K562 (cell line): ENCODE data around the gene PRSS23. TPM values are rescaled to one million over a fixed set of nuclear protein-coding genes. Genes with fewer than 3 reads are reported as not detected.

Experiments
- ATAC-seq: fragments of 200-7000 bp; cut with Tn5 transposase; 3 replicates; pipeline ENCODE4 v1.9.1; 2020; ENCODE audit warnings: moderate library complexity
- BruUV-seq: library from RNA; stranded (reverse); fragments of 400-500 nt; replicated peaks from 2 replicates; lab custom pipeline; 2021; lab: Mats Ljungman, UMichigan
- CTCF ChIA-PET: fragments of 300-600 bp; formaldehyde crosslinking; extraction: SDS; loops from one replicate; lab custom pipeline; 2021; ENCODE audit warnings: low intra/inter-chr PET ratio; lab: Yijun Ruan, JAX
- POLR2A ChIA-PET: fragments of 300-600, 350-650 bp; sonication (Branson Sonifier 250); formaldehyde crosslinking; extraction: SDS; loops from one replicate; lab custom pipeline; 2021; ENCODE audit warnings: antibody characterized with exemption, inconsistent platforms; lab: Yijun Ruan, JAX
- DNase-seq, 4 experiments: peaks; one replicate each; pipeline versions ENCODE4 v3.0.0 to v3.0.0-alpha.2; 2011 to 2018; ENCODE audit warnings: low spot score in 3 of 4, mixed read lengths in 3 of 4; ENCODE audit errors: extremely low read depth in 1 of 4
- FAIRE-seq: peaks from 2 replicates; lab custom pipeline; 2011; peaks lifted over from hg19 to GRCh38; lab: Jason Lieb, UNC
- H2AFZ ChIP-seq: 2 replicates; pipeline ENCODE4 v1.6.0; 2011; ENCODE audit warnings: low read depth, low read length, control low read depth, inconsistent platforms
- H3K27ac ChIP-seq: fragments of 200-600 bp; 3 replicates; pipeline ENCODE4 v1.8.0; 2011; ENCODE audit warnings: low read depth, mild to moderate bottlenecking, control low read depth, inconsistent platforms, low read length, moderate library complexity, mixed read lengths; ENCODE audit errors: extremely low read depth
- H3K27me3 ChIP-seq, 2 experiments: fragments of 300-600 bp in 1 of 2; 2 replicates in 1 of 2; 3 replicates in 1 of 2; pipeline versions ENCODE4 v1.6.0 to v1.8.0; 2011; ENCODE audit warnings: inconsistent platforms in 2 of 2, low read length in 2 of 2, mild to moderate bottlenecking in 1 of 2, mixed read lengths in 1 of 2, moderate library complexity in 1 of 2; ENCODE audit not compliant: control insufficient read depth in 2 of 2, insufficient read depth in 2 of 2
- H3K36me3 ChIP-seq: fragments of 300-600 bp; 3 replicates; pipeline ENCODE4 v1.8.0; 2011; ENCODE audit warnings: mild to moderate bottlenecking, low read length, inconsistent platforms; ENCODE audit not compliant: control insufficient read depth, insufficient read depth
- H3K4me1 ChIP-seq, 2 experiments: fragments of 200-600 bp in 1 of 2; replicated peaks in 1 of 2; 2 replicates in 1 of 2; 3 replicates in 1 of 2; pipeline versions ENCODE4 v1.5.1 to v1.8.0; 2011; ENCODE audit warnings: inconsistent platforms in 2 of 2, low read length in 2 of 2, mild to moderate bottlenecking in 1 of 2, mixed read lengths in 1 of 2, moderate library complexity in 1 of 2; ENCODE audit not compliant: control insufficient read depth in 2 of 2, insufficient read depth in 2 of 2
- H3K4me2 ChIP-seq: 2 replicates; pipeline ENCODE4 v1.6.1; 2011; ENCODE audit warnings: low read length, control low read depth, inconsistent platforms, mixed read lengths; ENCODE audit not compliant: insufficient read depth
- H3K4me3 ChIP-seq: fragments of 200-600 bp; sonication (generic), shearing (Covaris generic); 2 replicates; pipeline ENCODE4 v1.5.1; 2016; ENCODE audit warnings: control low read depth, inconsistent platforms
- H3K79me2 ChIP-seq: fragments of 200-600 bp; 3 replicates; pipeline ENCODE4 v1.8.0; 2011; ENCODE audit warnings: low read length, inconsistent platforms; ENCODE audit not compliant: control insufficient read depth, insufficient read depth
- H3K9ac ChIP-seq, 2 experiments: 2 replicates each; pipeline versions ENCODE4 v1.6.0 to v1.6.1; 2011; ENCODE audit warnings: low read depth in 2 of 2, low read length in 2 of 2, control low read depth in 1 of 2, inconsistent platforms in 1 of 2, mild to moderate bottlenecking in 1 of 2, mixed read lengths in 1 of 2; ENCODE audit not compliant: insufficient read depth in 1 of 2
- H3K9me1 ChIP-seq: one replicate; pipeline ENCODE4 v1.6.0; 2011; ENCODE audit warnings: inconsistent platforms, mild to moderate bottlenecking, low read length, moderate library complexity; ENCODE audit not compliant: control insufficient read depth, insufficient read depth
- H3K9me3 ChIP-seq: replicated peaks from 2 replicates; pipeline ENCODE4 v1.5.1; 2011; ENCODE audit warnings: low read depth, low read length, inconsistent platforms; ENCODE audit not compliant: control insufficient read depth, insufficient read depth
- H4K20me1 ChIP-seq: replicated peaks from 2 replicates; pipeline ENCODE4 v1.6.1; 2011; ENCODE audit warnings: low read length, inconsistent platforms, mixed read lengths; ENCODE audit not compliant: control insufficient read depth, insufficient read depth
- EP400 ChIP-seq: fragments of 450-650 bp; IDR thresholded peaks from 2 replicates; pipeline ENCODE4 v1.6.1; 2017; ENCODE audit warnings: antibody characterized with exemption, mild to moderate bottlenecking, moderate library complexity
- FOXP1 ChIP-seq: sonication (generic); formaldehyde crosslinking; IDR thresholded peaks from 2 replicates; pipeline ENCODE4 v1.8.0; 2022; ENCODE audit warnings: mild to moderate bottlenecking, missing genetic modification reagents
- GATAD2B ChIP-seq: fragments of 450-650 bp; IDR thresholded peaks from 2 replicates; pipeline ENCODE4 v1.6.1; 2017; ENCODE audit warnings: mild to moderate bottlenecking, borderline replicate concordance
- RBM15 ChIP-seq: fragments of 200-400 bp; formaldehyde crosslinking; IDR thresholded peaks from 2 replicates; pipeline ENCODE4 v1.6.1; 2018; ENCODE audit warnings: mild to moderate bottlenecking, low read length, moderate library complexity; ENCODE audit not compliant: insufficient read depth
- ZC3H8 ChIP-seq: fragments of 450-650 bp; IDR thresholded peaks from 2 replicates; pipeline ENCODE4 v1.6.1; 2017
- ZNF124 ChIP-seq: sonication (generic); formaldehyde crosslinking; IDR thresholded peaks from 2 replicates; pipeline ENCODE4 v1.8.1; 2022; ENCODE audit warnings: missing genetic modification reagents
- ZNF79 ChIP-seq: fragments of 250-450 bp; sonication (Bioruptor Pico); IDR thresholded peaks from 2 replicates; pipeline ENCODE4 v1.4.0; 2020; ENCODE audit warnings: low read depth, mild to moderate bottlenecking, moderate library complexity
- in situ Hi-C: fragments of 300-500 bp; cut with MboI; formaldehyde crosslinking; loops from 4 replicates; pipeline ENCODE4 v1.15.0; 2018; ENCODE audit warnings: inconsistent platforms, mixed read lengths
- intact Hi-C: fragments of 100-400 bp; cut with micrococcal nuclease; formaldehyde crosslinking; loops from 2 replicates; pipeline ENCODE4 v1.14.2; 2022
- polyA plus RNA-seq, 8 experiments: library from polyadenylated mRNA; depleted of rRNA in 4 of 8; stranded (reverse) in 5 of 8; unstranded in 3 of 8; fragments of >200 nt; fragmentation: Nextera tagmentation in 2 of 8; fragmentation: Illumina TruSeq in 1 of 8; extraction: Ambion mirVana in 2 of 8; extraction: Trizol in 1 of 8; gene quantifications; 2 replicates each; pipeline versions ENCODE4 v1.2.1 to v1.2.3, GENCODE V29; 2011 to 2014; ENCODE audit warnings: inconsistent platforms in 1 of 8, missing spikeins in 1 of 8
- total RNA-seq, 7 experiments: library from RNA; depleted of rRNA in 6 of 7; stranded (reverse); fragments of >200 nt in 6 of 7; fragmentation: Illumina TruSeq in 2 of 7; extraction: Trizol in 2 of 7; gene quantifications; 2 replicates each; pipeline versions ENCODE4 v1.2.1 to v1.2.3, GENCODE V29; 2011 to 2021; ENCODE audit warnings: low replicate concordance in 1 of 7
- TF ChIP-seq, protein P1 (sequence below): fragments of 250-450 bp; sonication (Bioruptor Pico); IDR thresholded peaks from 2 replicates; pipeline ENCODE4 v1.4.0; 2020; ENCODE audit warnings: mild to moderate bottlenecking, moderate library complexity
- TF ChIP-seq, protein P2 (sequence below): fragments of 250-450 bp; sonication (Bioruptor Pico); IDR thresholded peaks from 2 replicates; pipeline ENCODE4 v1.6.1; 2021; ENCODE audit warnings: mild to moderate bottlenecking
- TF ChIP-seq, protein P3 (sequence below): fragments of 150-350 bp; IDR thresholded peaks from 2 replicates; pipeline ENCODE4 v1.6.1; 2014; ENCODE audit warnings: low read depth, mild to moderate bottlenecking, low read length, borderline replicate concordance

Gene PRSS23
- total and polyA plus RNA-seq, 9 of the 15 experiments (the other 6 are each of a cell fraction or from before 2014, with no cell fraction given) = 0.04 to 0.51 (median 0.11) TPM; not detected in 2

DNA sequence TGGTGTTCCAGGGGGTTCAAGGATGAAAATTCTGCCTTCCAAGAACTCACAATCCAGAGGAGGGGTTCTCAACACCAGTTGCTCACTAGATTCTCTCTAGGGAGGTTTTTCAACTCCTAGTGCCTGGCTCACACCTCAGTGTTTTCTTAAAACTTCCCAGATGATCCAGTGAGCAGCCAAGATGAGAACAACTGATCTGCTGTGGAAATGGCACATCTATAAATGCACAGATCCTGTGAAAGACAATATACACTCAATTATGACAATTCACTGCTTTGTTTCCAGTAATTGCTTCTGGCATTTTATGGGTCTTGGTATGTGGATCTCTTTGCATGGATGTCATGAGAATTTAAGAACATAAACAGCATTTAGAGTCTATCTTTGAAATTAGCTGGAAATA, 45.2 kb upstream of the PRSS23 start:
- ChIA-PET CTCF (no interaction called here), POLR2A (interaction anchor here (0.6 kb wide), 1 partner anchor 9 kb away, joined by 3 read pairs; no protein-coding TSS in a partner anchor)
- in situ Hi-C loops (no loop called here), intact Hi-C loops (no loop called here)
- Histone ChIP-seq H4K20me1 (no peaks in the 10 kb centered on the region), H3K79me2 (no peaks in the 10 kb centered on the region), H3K4me2 (no peak overlapping the region), H3K27ac (no peak overlapping the region), H3K9me3 (no peaks in the 10 kb centered on the region), H3K9ac (no peak overlapping the region), H3K27me3 (peaks cover 0 to 7% of the 10 kb centered on the region in 2 experiments; a peak in 1 of 5 replicates), H2AFZ (no peak overlapping the region), H3K9me1 (no peaks in the 10 kb centered on the region), H3K4me1 (no peaks in the 10 kb centered on the region), H3K36me3 (no peaks in the 10 kb centered on the region), H3K4me3 (no peak overlapping the region)
- no peak for FAIRE-seq
- no peak for ATAC-seq
- DNase-seq = no peak
- no TSS peak for BruUV-seq
- no peak for TF ChIP-seq RBM15
- TF ChIP-seq, protein P1, sequence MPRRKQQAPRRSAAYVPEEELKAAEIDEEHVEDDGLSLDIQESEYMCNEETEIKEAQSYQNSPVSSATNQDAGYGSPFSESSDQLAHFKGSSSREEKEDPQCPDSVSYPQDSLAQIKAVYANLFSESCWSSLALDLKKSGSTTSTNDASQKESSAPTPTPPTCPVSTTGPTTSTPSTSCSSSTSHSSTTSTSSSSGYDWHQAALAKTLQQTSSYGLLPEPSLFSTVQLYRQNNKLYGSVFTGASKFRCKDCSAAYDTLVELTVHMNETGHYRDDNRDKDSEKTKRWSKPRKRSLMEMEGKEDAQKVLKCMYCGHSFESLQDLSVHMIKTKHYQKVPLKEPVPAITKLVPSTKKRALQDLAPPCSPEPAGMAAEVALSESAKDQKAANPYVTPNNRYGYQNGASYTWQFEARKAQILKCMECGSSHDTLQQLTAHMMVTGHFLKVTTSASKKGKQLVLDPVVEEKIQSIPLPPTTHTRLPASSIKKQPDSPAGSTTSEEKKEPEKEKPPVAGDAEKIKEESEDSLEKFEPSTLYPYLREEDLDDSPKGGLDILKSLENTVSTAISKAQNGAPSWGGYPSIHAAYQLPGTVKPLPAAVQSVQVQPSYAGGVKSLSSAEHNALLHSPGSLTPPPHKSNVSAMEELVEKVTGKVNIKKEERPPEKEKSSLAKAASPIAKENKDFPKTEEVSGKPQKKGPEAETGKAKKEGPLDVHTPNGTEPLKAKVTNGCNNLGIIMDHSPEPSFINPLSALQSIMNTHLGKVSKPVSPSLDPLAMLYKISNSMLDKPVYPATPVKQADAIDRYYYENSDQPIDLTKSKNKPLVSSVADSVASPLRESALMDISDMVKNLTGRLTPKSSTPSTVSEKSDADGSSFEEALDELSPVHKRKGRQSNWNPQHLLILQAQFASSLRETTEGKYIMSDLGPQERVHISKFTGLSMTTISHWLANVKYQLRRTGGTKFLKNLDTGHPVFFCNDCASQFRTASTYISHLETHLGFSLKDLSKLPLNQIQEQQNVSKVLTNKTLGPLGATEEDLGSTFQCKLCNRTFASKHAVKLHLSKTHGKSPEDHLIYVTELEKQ (CRISPR knock-in tag) = no peak
- no peak for TF ChIP-seq ZC3H8
- TF ChIP-seq EP400 = no peak
- TF ChIP-seq ZNF124 (CRISPR knock-in tag) = no peak
- no peak for TF ChIP-seq FOXP1
- TF ChIP-seq, protein P2, sequence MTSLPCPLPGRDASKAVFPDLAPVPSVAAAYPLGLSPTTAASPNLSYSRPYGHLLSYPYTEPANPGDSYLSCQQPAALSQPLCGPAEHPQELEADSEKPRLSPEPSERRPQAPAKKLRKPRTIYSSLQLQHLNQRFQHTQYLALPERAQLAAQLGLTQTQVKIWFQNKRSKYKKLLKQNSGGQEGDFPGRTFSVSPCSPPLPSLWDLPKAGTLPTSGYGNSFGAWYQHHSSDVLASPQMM = no peak
- TF ChIP-seq ZNF79 (CRISPR knock-in tag) = no peak
- no peak for TF ChIP-seq GATAD2B
- TF ChIP-seq, protein P3, sequence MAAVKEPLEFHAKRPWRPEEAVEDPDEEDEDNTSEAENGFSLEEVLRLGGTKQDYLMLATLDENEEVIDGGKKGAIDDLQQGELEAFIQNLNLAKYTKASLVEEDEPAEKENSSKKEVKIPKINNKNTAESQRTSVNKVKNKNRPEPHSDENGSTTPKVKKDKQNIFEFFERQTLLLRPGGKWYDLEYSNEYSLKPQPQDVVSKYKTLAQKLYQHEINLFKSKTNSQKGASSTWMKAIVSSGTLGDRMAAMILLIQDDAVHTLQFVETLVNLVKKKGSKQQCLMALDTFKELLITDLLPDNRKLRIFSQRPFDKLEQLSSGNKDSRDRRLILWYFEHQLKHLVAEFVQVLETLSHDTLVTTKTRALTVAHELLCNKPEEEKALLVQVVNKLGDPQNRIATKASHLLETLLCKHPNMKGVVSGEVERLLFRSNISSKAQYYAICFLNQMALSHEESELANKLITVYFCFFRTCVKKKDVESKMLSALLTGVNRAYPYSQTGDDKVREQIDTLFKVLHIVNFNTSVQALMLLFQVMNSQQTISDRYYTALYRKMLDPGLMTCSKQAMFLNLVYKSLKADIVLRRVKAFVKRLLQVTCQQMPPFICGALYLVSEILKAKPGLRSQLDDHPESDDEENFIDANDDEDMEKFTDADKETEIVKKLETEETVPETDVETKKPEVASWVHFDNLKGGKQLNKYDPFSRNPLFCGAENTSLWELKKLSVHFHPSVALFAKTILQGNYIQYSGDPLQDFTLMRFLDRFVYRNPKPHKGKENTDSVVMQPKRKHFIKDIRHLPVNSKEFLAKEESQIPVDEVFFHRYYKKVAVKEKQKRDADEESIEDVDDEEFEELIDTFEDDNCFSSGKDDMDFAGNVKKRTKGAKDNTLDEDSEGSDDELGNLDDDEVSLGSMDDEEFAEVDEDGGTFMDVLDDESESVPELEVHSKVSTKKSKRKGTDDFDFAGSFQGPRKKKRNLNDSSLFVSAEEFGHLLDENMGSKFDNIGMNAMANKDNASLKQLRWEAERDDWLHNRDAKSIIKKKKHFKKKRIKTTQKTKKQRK = no peak
